GM12864 (cell line): ENCODE data around the gene ATG9A.
"Not testable (repeated sequence)": the region's sequence is repeated elsewhere in the genome, so short reads cannot be mapped to it uniquely, and the experiment has no call there.

Experiments
- DNase-seq: peaks from one replicate; pipeline ENCODE4 v3.0.0-alpha.2; 2011; ENCODE audit warnings: low read depth
- H3K4me3 ChIP-seq: 2 replicates; pipeline ENCODE4 v1.5.1; 2011; ENCODE audit warnings: mild to moderate bottlenecking, low read depth, low read length, control low read depth
- CTCF ChIP-seq: IDR thresholded peaks from 2 replicates; pipeline ENCODE4 v1.5.1; 2011; ENCODE audit warnings: low read depth, mild to moderate bottlenecking, moderate library complexity, low read length, control low read depth, inconsistent platforms; ENCODE audit errors: missing control alignments

ATG9A gene

GRCh38 chr2:219261024-219261855 lies 31.8 kb upstream of the ATG9A start:
- no peak for DNase-seq
- TF ChIP-seq CTCF: no peak
- H3K4me3 ChIP-seq: no peak overlapping the region

- not testable (repeated sequence) for DNase-seq, H3K4me3 ChIP-seq
Measured at GRCh38 chr2:219258942-219259341, 29.5 kb upstream of the ATG9A start.

GRCh38 chr2:219254590-219255201 lies 25.3 kb upstream of the ATG9A start:
- peak overlapping the region; percentile 84 for H3K4me3 ChIP-seq
- no peak for TF ChIP-seq CTCF
- no peak for DNase-seq

GRCh38 chr2:219253753-219254589 lies 24.5 kb upstream of the ATG9A start, which contains the start of gene TUBA4A:
TSS of gene TUBA4A (minus strand) at chr2:219253918. CDS start at chr2:219253858, 60 bp downstream.
- DNase-seq: no peak
- no peak for TF ChIP-seq CTCF
- peak within 1 kb of the TSS; percentile 84 for H3K4me3 ChIP-seq

GRCh38 chr2:219252900-219253752 lies 23.7 kb upstream of the ATG9A start, which contains the start of gene TUBA4B:
TSS of gene TUBA4B (plus strand) at chr2:219253243. CDS start at chr2:219253408, 165 bp downstream.
- no peak for DNase-seq
- peak within 1 kb of the TSS; percentile 84 for H3K4me3 ChIP-seq
- no peak for TF ChIP-seq CTCF

GRCh38 chr2:219252570-219252899 lies 23.1 kb upstream of the ATG9A start:
- TF ChIP-seq CTCF: no peak
- no peak for DNase-seq
- peak overlapping the region; percentile 84 for H3K4me3 ChIP-seq
